ENCODE measurements around the gene USP27X.

DNA sequence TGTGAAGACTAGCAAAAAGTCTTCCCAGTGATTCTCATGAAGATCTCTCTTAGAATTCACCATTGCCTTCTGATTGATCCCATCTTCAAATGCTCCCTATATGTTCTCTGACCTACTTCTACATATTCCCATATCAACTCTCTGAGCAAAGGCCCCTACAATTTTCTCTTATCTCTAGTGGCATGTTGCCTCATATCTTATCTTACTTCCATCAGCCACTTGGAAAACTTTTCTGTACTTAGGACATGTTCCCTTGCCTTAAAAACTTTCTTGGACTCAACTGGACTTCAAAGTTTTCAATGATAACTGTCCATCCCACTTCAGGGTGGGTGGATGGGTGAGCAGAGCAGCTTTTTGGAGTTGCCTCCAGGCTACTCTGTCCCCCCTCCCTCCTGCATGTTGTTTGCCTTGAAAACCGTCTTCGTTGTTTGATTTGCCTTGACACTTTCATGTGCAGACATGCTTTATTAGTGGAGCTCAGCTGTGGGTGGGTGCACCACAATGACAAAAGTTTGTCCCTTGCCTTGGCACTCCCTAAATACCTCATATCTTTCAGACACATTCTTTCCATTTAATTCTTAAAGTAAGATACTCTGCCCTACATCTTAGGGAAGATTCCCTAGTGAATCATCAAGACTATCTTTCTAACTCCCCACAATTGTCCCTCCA is 18.3 kb upstream of the USP27X start:
- no peak for TF ChIP-seq POLR2A (IDR thresholded peaks at IDR 0.05)
- TF ChIP-seq EP300 (IDR thresholded peaks at IDR 0.05), result no peak
- TF ChIP-seq, protein P1, sequence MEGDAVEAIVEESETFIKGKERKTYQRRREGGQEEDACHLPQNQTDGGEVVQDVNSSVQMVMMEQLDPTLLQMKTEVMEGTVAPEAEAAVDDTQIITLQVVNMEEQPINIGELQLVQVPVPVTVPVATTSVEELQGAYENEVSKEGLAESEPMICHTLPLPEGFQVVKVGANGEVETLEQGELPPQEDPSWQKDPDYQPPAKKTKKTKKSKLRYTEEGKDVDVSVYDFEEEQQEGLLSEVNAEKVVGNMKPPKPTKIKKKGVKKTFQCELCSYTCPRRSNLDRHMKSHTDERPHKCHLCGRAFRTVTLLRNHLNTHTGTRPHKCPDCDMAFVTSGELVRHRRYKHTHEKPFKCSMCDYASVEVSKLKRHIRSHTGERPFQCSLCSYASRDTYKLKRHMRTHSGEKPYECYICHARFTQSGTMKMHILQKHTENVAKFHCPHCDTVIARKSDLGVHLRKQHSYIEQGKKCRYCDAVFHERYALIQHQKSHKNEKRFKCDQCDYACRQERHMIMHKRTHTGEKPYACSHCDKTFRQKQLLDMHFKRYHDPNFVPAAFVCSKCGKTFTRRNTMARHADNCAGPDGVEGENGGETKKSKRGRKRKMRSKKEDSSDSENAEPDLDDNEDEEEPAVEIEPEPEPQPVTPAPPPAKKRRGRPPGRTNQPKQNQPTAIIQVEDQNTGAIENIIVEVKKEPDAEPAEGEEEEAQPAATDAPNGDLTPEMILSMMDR (IDR thresholded peaks at IDR 0.05), result no peak
